ENCODE results near the gene XPO4. TPM values are rescaled to one million over a fixed set of nuclear protein-coding genes. Genes with fewer than 3 reads are reported as not detected.

XPO4 gene
- total RNA-seq, 4 donors from 2014 or later: 8.8 to 25.0 (median 18.6) TPM

Other genes starting within 250 kb of the XPO4 start
- gene IL17D, start 199.0 kb downstream of the XPO4 start, total RNA-seq: 1 to 10 TPM in 1 of 4 donors, under 1 TPM in 1, not detected in 2; 0.35 to 3.2 TPM
- 1 to 10 TPM; 2.2 to 8.4 (median 5.9) TPM for gene EEF1AKMT1, start 128.8 kb downstream of the XPO4 start, total RNA-seq
- 10 to 100 TPM in 2 of 4 donors, 1 to 10 TPM in 2; 7.7 to 18.9 (median 10.7) TPM for gene LATS2, start 158.8 kb upstream of the XPO4 start, total RNA-seq
- 10 to 100 TPM; 53.5 to 67.3 (median 59.4) TPM for gene SAP18, start 237.4 kb upstream of the XPO4 start, total RNA-seq